T47D (cell line): ENCODE results near the gene RTKN.
"Not testable (repeated sequence)": the region's sequence is repeated elsewhere in the genome, so short reads cannot be mapped to it uniquely, and the experiment has no call there.

Experiments used
- DNase-seq, 2 experiments: peaks; one replicate each; pipeline versions ENCODE4 v3.0.0 to v3.0.0-alpha.2; 2011 to 2012; ENCODE audit warnings: low read depth in 1 of 2, low spot score in 1 of 2
- JUND ChIP-seq: IDR thresholded peaks from 2 replicates; pipeline ENCODE4 v1.6.1; 2012; ENCODE audit warnings: low read depth
- in situ Hi-C: cut with HindIII; loops from 2 replicates; pipeline ENCODE4 v1.10.0; 2016; ENCODE audit warnings: low sequenced_read_pairs, low pct_unique_long_range_greater_than_20kb

The RTKN gene

GRCh38 chr2:74457549-74458131, 15.9 kb upstream of the RTKN start:
- peak; percentile 38 to 80 for DNase-seq
- TF ChIP-seq JUND, result no peak
- in situ Hi-C loops, result no loop called here

GRCh38 chr2:74457129-74457548, 15.4 kb upstream of the RTKN start:
- DNase-seq, result no peak
- in situ Hi-C loops, result no loop called here
- TF ChIP-seq JUND, result no peak

GRCh38 chr2:74454654-74455511, 13.1 kb upstream of the RTKN start, which contains the start of gene INO80B:
TSS of gene INO80B (plus strand) at chr2:74455087. CDS start at chr2:74455117, 30 bp downstream.
- TF ChIP-seq JUND, result no peak
- in situ Hi-C loops, result no loop called here
- DNase-seq, result peak; percentile 59 to 97

GRCh38 chr2:74450570-74451190, 8.9 kb upstream of the RTKN start:
- in situ Hi-C loops, result no loop called here
- no peak for DNase-seq
- no peak for TF ChIP-seq JUND

GRCh38 chr2:74448771-74449170, 7.0 kb upstream of the RTKN start:
- no peak for DNase-seq
- in situ Hi-C loops, result no loop called here
- no peak for TF ChIP-seq JUND

GRCh38 chr2:74447230-74447999, 5.7 kb upstream of the RTKN start:
- in situ Hi-C loops, result no loop called here
- TF ChIP-seq JUND, result no peak
- no peak for DNase-seq

- no peak for DNase-seq
- TF ChIP-seq JUND, result no peak
- in situ Hi-C loops, result no loop called here
Measured at GRCh38 chr2:74444498-74445318, 3.0 kb upstream of the RTKN start.

GRCh38 chr2:74442483-74443297, 953 bp upstream of the RTKN start:
- DNase-seq, in situ Hi-C loops: not testable (repeated sequence)

- in situ Hi-C loops, result no loop called here
- DNase-seq, result peak in 1 of 2 experiments; percentile 32
- TF ChIP-seq JUND, result no peak
Measured at GRCh38 chr2:74441170-74441689, 507 bp downstream of the RTKN start.

GRCh38 chr2:74440378-74441169, 1.2 kb downstream of the RTKN start:
- TF ChIP-seq JUND, result no peak
- peak; percentile 81 to 96 for DNase-seq
- in situ Hi-C loops, result no loop called here
